IMR-90 (cell line): ENCODE results near the gene CFAP61. TPM values are rescaled to one million over a fixed set of nuclear protein-coding genes. Genes with fewer than 3 reads are reported as not detected.

ENCODE experiments used
- ATAC-seq: fragments of 200-7000 bp; cut with Tn5 transposase; 2 replicates; pipeline ENCODE4 v1.9.1; 2020; ENCODE audit warnings: low read depth, mild to moderate bottlenecking, moderate library complexity
- BruUV-seq: library from RNA; stranded (reverse); fragments of 400-500 nt; replicated peaks from 2 replicates; lab custom pipeline; 2021; lab: Mats Ljungman, UMichigan
- CTCF ChIA-PET: fragments of 300-600 bp; formaldehyde crosslinking; extraction: SDS; loops from one replicate; lab custom pipeline; 2021; ENCODE audit warnings: antibody characterized with exemption; lab: Yijun Ruan, JAX
- POLR2A ChIA-PET: fragments of 300-600 bp; sonication (Branson Sonifier 250); formaldehyde crosslinking; loops from one replicate; lab custom pipeline; 2022; ENCODE audit warnings: antibody characterized with exemption; ENCODE audit not compliant: unreplicated experiment; lab: Charles Lee
- DNase-seq: peaks from one replicate; pipeline ENCODE4 v3.0.0; 2013
- H2AFZ ChIP-seq: replicated peaks from 2 replicates; pipeline ENCODE3; 2013; ENCODE audit warnings: low read length, mild to moderate bottlenecking; ENCODE audit not compliant: poor library complexity
- H2AK5ac ChIP-seq: 2 replicates; pipeline ENCODE4 v1.6.1; 2013; ENCODE audit warnings: low read depth, low read length, inconsistent platforms
- H2AK9ac ChIP-seq: replicated peaks from 2 replicates; pipeline ENCODE3; 2013; ENCODE audit warnings: mild to moderate bottlenecking, low read depth, low read length, moderate library complexity; ENCODE audit not compliant: poor library complexity
- H2BK120ac ChIP-seq: 2 replicates; pipeline ENCODE4 v1.6.1; 2013; ENCODE audit warnings: low read depth, low read length, inconsistent platforms
- H2BK15ac ChIP-seq: 3 replicates; pipeline ENCODE4 v1.6.1; 2013; ENCODE audit warnings: low read depth, low read length, inconsistent platforms
- H2BK20ac ChIP-seq: 2 replicates; pipeline ENCODE4 v1.6.1; 2013; ENCODE audit warnings: low read depth, mild to moderate bottlenecking, inconsistent platforms, low read length, moderate library complexity
- H2BK5ac ChIP-seq: 2 replicates; pipeline ENCODE4 v1.6.1; 2013; ENCODE audit warnings: mild to moderate bottlenecking, low read depth, low read length, inconsistent platforms; ENCODE audit not compliant: poor library complexity, severe bottlenecking
- H3K14ac ChIP-seq: replicated peaks from 2 replicates; pipeline ENCODE4 v1.6.1; 2013; ENCODE audit warnings: low read depth, low read length, inconsistent platforms
- H3K18ac ChIP-seq: 2 replicates; pipeline ENCODE4 v1.6.1; 2013; ENCODE audit warnings: low read depth, low read length, control low read depth
- H3K23ac ChIP-seq: 2 replicates; pipeline ENCODE4 v1.6.1; 2013; ENCODE audit warnings: low read depth, low read length, inconsistent platforms
- H3K27ac ChIP-seq: 2 replicates; pipeline ENCODE4 v1.5.1; 2013; ENCODE audit warnings: mild to moderate bottlenecking, control low read depth, low read length; ENCODE audit not compliant: insufficient read depth
- H3K27me3 ChIP-seq: 2 replicates; pipeline ENCODE4 v1.6.1; 2013; ENCODE audit warnings: low read length; ENCODE audit not compliant: control insufficient read depth, insufficient read depth
- H3K36me3 ChIP-seq: 2 replicates; pipeline ENCODE4 v1.6.1; 2013; ENCODE audit warnings: low read length, mixed read lengths; ENCODE audit not compliant: control insufficient read depth, insufficient read depth
- H3K4ac ChIP-seq: 2 replicates; pipeline ENCODE4 v1.6.1; 2013; ENCODE audit warnings: low read depth, low read length, inconsistent platforms
- H3K4me1 ChIP-seq: 2 replicates; pipeline ENCODE4 v1.6.1; 2013; ENCODE audit warnings: low read length, mixed read lengths; ENCODE audit not compliant: control insufficient read depth, insufficient read depth
- H3K4me2 ChIP-seq: 2 replicates; pipeline ENCODE4 v1.6.1; 2013; ENCODE audit warnings: low read depth, mild to moderate bottlenecking, control low read depth, low read length, moderate library complexity
- H3K4me3 ChIP-seq: 2 replicates; pipeline ENCODE4 v1.5.1; 2013; ENCODE audit warnings: low read depth, mild to moderate bottlenecking, control low read depth, low read length, moderate library complexity; ENCODE audit not compliant: insufficient read depth
- H3K56ac ChIP-seq: 2 replicates; pipeline ENCODE4 v1.6.1; 2013; ENCODE audit warnings: low read length, inconsistent platforms; ENCODE audit not compliant: insufficient read depth; ENCODE audit errors: extremely low read depth
- H3K79me1 ChIP-seq, 2 experiments: 2 replicates each; pipeline ENCODE4 v1.6.1; 2013; ENCODE audit warnings: low read length in 2 of 2, inconsistent platforms in 1 of 2, low read depth in 1 of 2
- H3K9ac ChIP-seq: 2 replicates; pipeline ENCODE4 v1.6.1; 2013; ENCODE audit warnings: low read depth, low read length, control low read depth
- H3K9me1 ChIP-seq: 2 replicates; pipeline ENCODE4 v1.6.1; 2013; ENCODE audit warnings: low read length, inconsistent platforms; ENCODE audit not compliant: insufficient read depth
- H3K9me3 ChIP-seq: 2 replicates; pipeline ENCODE4 v1.6.1; 2013; ENCODE audit warnings: low read length; ENCODE audit not compliant: control insufficient read depth, insufficient read depth
- H4K20me1 ChIP-seq: 2 replicates; pipeline ENCODE4 v1.6.1; 2013; ENCODE audit warnings: low read length, inconsistent platforms; ENCODE audit not compliant: insufficient read depth
- H4K5ac ChIP-seq: 2 replicates; pipeline ENCODE4 v1.6.1; 2013; ENCODE audit warnings: mild to moderate bottlenecking, low read depth, low read length, control low read depth
- H4K8ac ChIP-seq, 2 experiments: 2 replicates each; pipeline ENCODE4 v1.6.1; 2013; ENCODE audit warnings: low read depth in 2 of 2, low read length in 2 of 2, control low read depth in 1 of 2, inconsistent platforms in 1 of 2
- H4K91ac ChIP-seq: 2 replicates; pipeline ENCODE4 v1.6.1; 2013; ENCODE audit warnings: low read depth, low read length, inconsistent platforms; ENCODE audit not compliant: insufficient read depth
- BHLHE40 ChIP-seq: fragments of 150-350 bp; IDR thresholded peaks from 2 replicates; pipeline ENCODE4 v1.6.1; 2016; ENCODE audit warnings: mild to moderate bottlenecking, low read depth, low read length
- FOS ChIP-seq: fragments of 150-350 bp; IDR thresholded peaks from 2 replicates; pipeline ENCODE4 v1.6.1; 2016; ENCODE audit warnings: low read depth, low read length
- MAFK ChIP-seq: IDR thresholded peaks from 2 replicates; pipeline ENCODE4 v1.6.1; 2012; ENCODE audit warnings: low read depth, low read length, improper control_type of control experiment
- RCOR1 ChIP-seq: IDR thresholded peaks from 2 replicates; pipeline ENCODE4 v1.6.1; 2012; ENCODE audit warnings: mild to moderate bottlenecking, low read length, improper control_type of control experiment; ENCODE audit not compliant: insufficient replicate concordance
- WGBS, 2 experiments: methylation state at CpG; one replicate each; pipeline versions ENCODE4 v1.1.5 to v1.1.7; 2013; ENCODE audit warnings: missing lambda C conversion rate in 2 of 2; ENCODE audit not compliant: insufficient read length in 1 of 2; ENCODE audit errors: extremely low coverage in 2 of 2; 5-methylcytosine and 5-hydroxymethylcytosine counted together
- dilution Hi-C: fragments of 300-500 bp; cut with HindIII; formaldehyde crosslinking; loops from one replicate; pipeline ENCODE4 v1.14.3; 2018; ENCODE audit warnings: low sequenced_read_pairs; ENCODE audit not compliant: unreplicated experiment
- in situ Hi-C: fragments of 300-500 bp; cut with MboI; formaldehyde crosslinking; loops from 3 replicates; pipeline ENCODE4 v1.14.3; 2019; ENCODE audit warnings: low sequenced_read_pairs, inconsistent platforms, mixed read lengths
- intact Hi-C: fragments of 100-400 bp; cut with micrococcal nuclease; formaldehyde crosslinking; loops from 2 replicates; pipeline ENCODE4 v1.10.0; 2022
- polyA plus RNA-seq, 3 experiments: library from polyadenylated mRNA; depleted of rRNA; stranded (reverse); fragments of >200 nt; gene quantifications; 2 replicates each; pipeline ENCODE4 v1.2.3, GENCODE V29; 2012; ENCODE audit warnings: low replicate concordance in 1 of 3
- total RNA-seq: library from RNA; depleted of rRNA; stranded (reverse); fragments of >200 nt; gene quantifications from 2 replicates; pipeline ENCODE4 v1.2.3, GENCODE V29; 2012
- TF ChIP-seq, protein P1 (sequence below): fragments of 150-350 bp; IDR thresholded peaks from 2 replicates; pipeline ENCODE4 v1.6.1; 2017; ENCODE audit warnings: mild to moderate bottlenecking, antibody characterized with exemption, low read length, low read depth

Gene CFAP61
- total and polyA plus RNA-seq, 2 of the 4 experiments (the other 2 are of a cell fraction), result 0.07 TPM; not detected in 1

DNA sequence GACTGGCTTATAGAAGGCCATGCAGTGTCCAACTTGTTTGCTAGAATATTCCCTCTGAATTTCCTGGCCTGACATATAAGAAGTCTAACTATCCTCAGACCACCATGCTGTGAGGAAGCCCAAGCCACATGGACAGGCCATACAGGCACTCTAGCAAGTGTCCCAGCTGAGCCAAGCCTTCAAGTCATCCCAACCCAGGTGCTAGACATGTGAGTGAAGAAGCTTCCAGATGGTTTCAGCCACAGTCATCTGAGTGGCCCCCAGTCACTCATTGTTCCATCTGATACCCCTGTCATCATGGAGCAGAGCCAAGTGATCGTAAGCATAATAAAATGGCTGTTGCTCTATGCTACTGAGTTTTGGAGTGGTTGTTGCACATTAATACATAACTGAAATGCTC lies 269.6 kb downstream of the CFAP61 start:
- no peak overlapping the region for H4K8ac ChIP-seq
- ChIA-PET POLR2A (no interaction called here), CTCF (no interaction called here)
- ATAC-seq, result no peak
- H3K9me3 ChIP-seq, result no peaks in the 10 kb centered on the region
- H2AK5ac ChIP-seq, result no peak overlapping the region
- H4K91ac ChIP-seq, result no peak overlapping the region
- TF ChIP-seq RCOR1 (no peak), FOS (no peak), MAFK (no peak), BHLHE40 (no peak)
- TF ChIP-seq, protein P1, sequence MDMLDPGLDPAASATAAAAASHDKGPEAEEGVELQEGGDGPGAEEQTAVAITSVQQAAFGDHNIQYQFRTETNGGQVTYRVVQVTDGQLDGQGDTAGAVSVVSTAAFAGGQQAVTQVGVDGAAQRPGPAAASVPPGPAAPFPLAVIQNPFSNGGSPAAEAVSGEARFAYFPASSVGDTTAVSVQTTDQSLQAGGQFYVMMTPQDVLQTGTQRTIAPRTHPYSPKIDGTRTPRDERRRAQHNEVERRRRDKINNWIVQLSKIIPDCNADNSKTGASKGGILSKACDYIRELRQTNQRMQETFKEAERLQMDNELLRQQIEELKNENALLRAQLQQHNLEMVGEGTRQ, result no peak
- H3K79me1 ChIP-seq, result no peaks in the 10 kb centered on the region
- BruUV-seq, result no TSS peak
- intact Hi-C loops, result no loop called here
- dilution Hi-C loops, result no loop called here
- no peak overlapping the region for H2BK15ac ChIP-seq
- H3K27me3 ChIP-seq, result no peaks in the 10 kb centered on the region
- H3K4me3 ChIP-seq, result no peak overlapping the region
- H3K14ac ChIP-seq, result no peak overlapping the region
- H2BK5ac ChIP-seq, result no peak overlapping the region
- DNase-seq, result no peak
- H2BK20ac ChIP-seq, result no peak overlapping the region
- H3K4me2 ChIP-seq, result no peak overlapping the region
- WGBS, 2 experiments, result no CpG with 5 or more reads among the region's 1 CpG
- no peak overlapping the region for H3K4ac ChIP-seq
- no peak overlapping the region for H2AFZ ChIP-seq
- H4K5ac ChIP-seq, result no peak overlapping the region
- no peaks in the 10 kb centered on the region for H4K20me1 ChIP-seq
- no peak overlapping the region for H2AK9ac ChIP-seq
- H3K18ac ChIP-seq, result no peak overlapping the region
- in situ Hi-C loops, result no loop called here
- no peak overlapping the region for H3K27ac ChIP-seq
- no peak overlapping the region for H3K9ac ChIP-seq
- H3K36me3 ChIP-seq, result no peaks in the 10 kb centered on the region
- H3K23ac ChIP-seq, result no peak overlapping the region
- H3K4me1 ChIP-seq, result no peaks in the 10 kb centered on the region
- no peak overlapping the region for H3K56ac ChIP-seq
- no peaks in the 10 kb centered on the region for H3K9me1 ChIP-seq
- no peak overlapping the region for H2BK120ac ChIP-seq
